Myocyte (in vitro differentiated cells): Measurements from ENCODE around the gene SNX32. TPM values are rescaled to one million over a fixed set of nuclear protein-coding genes. Genes with fewer than 3 reads are reported as not detected.

Experiments
- DNase-seq: peaks from one replicate; pipeline ENCODE4 v3.0.0-alpha.2; 2012; ENCODE audit warnings: low read depth
- polyA plus RNA-seq: library from polyadenylated mRNA; unstranded; fragments of >200 nt; gene quantifications from one replicate; pipeline ENCODE4 v1.2.1, GENCODE V29; 2012; ENCODE audit warnings: missing spikeins
- total RNA-seq: library from RNA; depleted of rRNA; stranded (reverse); fragments of >200 nt; gene quantifications from 2 replicates; pipeline ENCODE4 v1.2.3, GENCODE V29; 2014

Gene SNX32
- 0.36 and 0.40 TPM in 2 replicates for total RNA-seq
- 1.1 TPM for polyA plus RNA-seq

- DNase-seq: peak; percentile 89
These were observed at the start of gene SNX32 for GRCh38 chr11:65833297-65834030. Gene SNX32 (plus strand): TSS chr11:65833963. CDS start chr11:65834066, 103 bp downstream.

- DNase-seq: no peak
These were observed 48.3 kb upstream of the SNX32 start for GRCh38 chr11:65785319-65786007.

- DNase-seq: no peak
These were observed 47.6 kb upstream of the SNX32 start for GRCh38 chr11:65786008-65786785.

- DNase-seq: no peak
These were observed 46.8 kb upstream of the SNX32 start, which contains the start of gene OVOL1 for GRCh38 chr11:65786786-65787636. Gene OVOL1 (plus strand): TSS chr11:65787063. CDS start chr11:65787374, 311 bp downstream.

GRCh38 chr11:65787649-65788622 is 45.8 kb upstream of the SNX32 start:
- no peak for DNase-seq

- DNase-seq: no peak
These were observed 44.9 kb upstream of the SNX32 start for GRCh38 chr11:65788821-65789220.

GRCh38 chr11:65789230-65790103 is 44.3 kb upstream of the SNX32 start:
- DNase-seq: no peak

- DNase-seq: no peak
These were observed 43.5 kb upstream of the SNX32 start for GRCh38 chr11:65790104-65790901.

GRCh38 chr11:65790902-65791650 is 42.7 kb upstream of the SNX32 start:
- no peak for DNase-seq

- DNase-seq: no peak
These were observed 42.0 kb upstream of the SNX32 start for GRCh38 chr11:65791719-65792213.

- no peak for DNase-seq
These were observed 41.3 kb upstream of the SNX32 start for GRCh38 chr11:65792456-65792855.

GRCh38 chr11:65793144-65793581 is 40.6 kb upstream of the SNX32 start:
- DNase-seq: no peak

GRCh38 chr11:65793625-65794400 is 40.0 kb upstream of the SNX32 start:
- DNase-seq: no peak

GRCh38 chr11:65794570-65795510 is 38.9 kb upstream of the SNX32 start:
- no peak for DNase-seq
